AG04450 (cell line): ENCODE measurements around the gene KRT77. TPM values are rescaled to one million over a fixed set of nuclear protein-coding genes. Genes with fewer than 3 reads are reported as not detected.
"Not testable (repeated sequence)": the region's sequence is repeated elsewhere in the genome, so short reads cannot be mapped to it uniquely, and the experiment has no call there.

Source experiments
- CTCF ChIA-PET: fragments of 300-600, 350-600 bp; formaldehyde crosslinking; extraction: SDS; loops from one replicate; lab custom pipeline; 2022; ENCODE audit warnings: antibody characterized with exemption, inconsistent platforms; lab: Charles Lee
- POLR2A ChIA-PET: fragments of 350-600 bp; formaldehyde crosslinking; extraction: SDS; loops from one replicate; lab custom pipeline; 2021; ENCODE audit warnings: antibody characterized with exemption, inconsistent platforms; lab: Yijun Ruan, JAX
- DNase-seq: peaks from one replicate; pipeline ENCODE4 v3.0.0-alpha.2; 2011; ENCODE audit warnings: low read depth, low spot score
- H3K27ac ChIP-seq: one replicate; pipeline ENCODE4 v1.5.1; 2012; ENCODE audit warnings: low read depth, low read length, control low read depth
- H3K27me3 ChIP-seq: one replicate; pipeline ENCODE4 v1.6.0; 2012; ENCODE audit warnings: low read length; ENCODE audit not compliant: control insufficient read depth, insufficient read depth
- H3K4me3 ChIP-seq: 2 replicates; pipeline ENCODE4 v1.5.1; 2011; ENCODE audit warnings: mild to moderate bottlenecking, low read depth, low read length, control low read depth
- H3K9me3 ChIP-seq: 2 replicates; pipeline ENCODE4 v1.5.1; 2012; ENCODE audit warnings: low read length; ENCODE audit not compliant: control insufficient read depth, insufficient read depth
- polyA minus RNA-seq: library from RNA; depleted of rRNA, polyadenylated mRNA; stranded (reverse); fragments of >200 nt; gene quantifications from 2 replicates; pipeline ENCODE4 v1.2.3, GENCODE V29; 2011; rRNA and poly(A)+ RNA removed
- polyA plus RNA-seq: library from polyadenylated mRNA; depleted of rRNA; stranded (reverse); fragments of >200 nt; gene quantifications from 2 replicates; pipeline ENCODE4 v1.2.3, GENCODE V29; 2011; rRNA removed
- TF ChIP-seq, protein P1 (sequence below): IDR thresholded peaks from 2 replicates; pipeline ENCODE4 v1.5.1; 2011; ENCODE audit warnings: low read depth, low read length, control low read depth, inconsistent platforms

Gene KRT77
- not detected in 2 replicates for polyA plus RNA-seq
- polyA minus RNA-seq: not detected in 2 replicates

DNA sequence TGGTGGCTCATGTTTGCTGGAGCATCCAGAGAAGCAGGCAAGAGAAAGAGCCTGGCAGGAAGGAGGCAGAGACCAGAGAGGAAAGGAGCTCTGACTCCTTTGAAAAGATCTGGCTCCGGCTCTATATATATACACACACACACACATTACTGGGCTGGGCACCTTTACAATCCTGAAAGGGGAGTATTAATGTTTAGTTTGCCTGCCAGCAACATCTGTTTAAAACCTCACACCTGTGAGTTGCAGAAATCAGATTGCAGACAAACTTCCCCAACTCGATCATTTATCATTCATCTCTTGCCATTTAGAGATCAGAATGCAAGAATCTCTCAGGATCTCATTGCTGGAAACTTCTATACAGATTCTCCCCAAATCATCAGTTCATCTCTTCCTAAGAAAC, at the start of gene KRT77:
KRT77 (minus strand) TSS at position 101 of the 400 bp plus-strand sequence; CDS start at position 11, 90 bp downstream.
- ChIA-PET CTCF (no interaction called here), POLR2A (no interaction called here)
- Histone ChIP-seq H3K27me3 (peaks cover 15% of the 10 kb centered on the region), H3K4me3 (no peak within 1 kb of the TSS), H3K27ac (no peak within 1 kb of the TSS), H3K9me3 (no peaks in the 10 kb centered on the region)
- no peak for DNase-seq
- TF ChIP-seq, protein P1, sequence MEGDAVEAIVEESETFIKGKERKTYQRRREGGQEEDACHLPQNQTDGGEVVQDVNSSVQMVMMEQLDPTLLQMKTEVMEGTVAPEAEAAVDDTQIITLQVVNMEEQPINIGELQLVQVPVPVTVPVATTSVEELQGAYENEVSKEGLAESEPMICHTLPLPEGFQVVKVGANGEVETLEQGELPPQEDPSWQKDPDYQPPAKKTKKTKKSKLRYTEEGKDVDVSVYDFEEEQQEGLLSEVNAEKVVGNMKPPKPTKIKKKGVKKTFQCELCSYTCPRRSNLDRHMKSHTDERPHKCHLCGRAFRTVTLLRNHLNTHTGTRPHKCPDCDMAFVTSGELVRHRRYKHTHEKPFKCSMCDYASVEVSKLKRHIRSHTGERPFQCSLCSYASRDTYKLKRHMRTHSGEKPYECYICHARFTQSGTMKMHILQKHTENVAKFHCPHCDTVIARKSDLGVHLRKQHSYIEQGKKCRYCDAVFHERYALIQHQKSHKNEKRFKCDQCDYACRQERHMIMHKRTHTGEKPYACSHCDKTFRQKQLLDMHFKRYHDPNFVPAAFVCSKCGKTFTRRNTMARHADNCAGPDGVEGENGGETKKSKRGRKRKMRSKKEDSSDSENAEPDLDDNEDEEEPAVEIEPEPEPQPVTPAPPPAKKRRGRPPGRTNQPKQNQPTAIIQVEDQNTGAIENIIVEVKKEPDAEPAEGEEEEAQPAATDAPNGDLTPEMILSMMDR: no peak

DNA sequence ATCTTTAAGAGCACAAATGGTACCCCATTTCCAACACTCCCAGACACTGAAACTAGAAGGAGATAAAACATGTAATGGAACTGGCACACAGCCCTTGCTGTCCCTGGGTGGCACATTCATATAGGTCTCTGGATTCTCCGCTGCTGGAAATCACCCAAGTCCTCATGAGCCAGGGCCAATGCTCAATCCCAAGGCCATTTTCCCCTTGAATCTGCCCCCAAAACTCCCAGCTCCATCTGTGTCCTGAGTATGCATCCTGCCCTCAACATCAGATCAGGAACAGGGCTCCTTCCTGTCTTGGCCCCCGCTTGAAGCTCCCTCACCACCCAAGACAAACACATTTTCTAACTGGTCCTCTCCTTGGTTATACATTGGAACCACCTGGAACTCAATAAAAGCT, 49.2 kb upstream of the KRT77 start:
- ChIA-PET CTCF (no interaction called here), POLR2A (no interaction called here)
- TF ChIP-seq, protein P1: no peak
- no peak for DNase-seq
- Histone ChIP-seq H3K9me3 (no peaks in the 10 kb centered on the region), H3K4me3 (no peak overlapping the region), H3K27ac (no peak overlapping the region), H3K27me3 (peaks cover 5% of the 10 kb centered on the region)

DNA sequence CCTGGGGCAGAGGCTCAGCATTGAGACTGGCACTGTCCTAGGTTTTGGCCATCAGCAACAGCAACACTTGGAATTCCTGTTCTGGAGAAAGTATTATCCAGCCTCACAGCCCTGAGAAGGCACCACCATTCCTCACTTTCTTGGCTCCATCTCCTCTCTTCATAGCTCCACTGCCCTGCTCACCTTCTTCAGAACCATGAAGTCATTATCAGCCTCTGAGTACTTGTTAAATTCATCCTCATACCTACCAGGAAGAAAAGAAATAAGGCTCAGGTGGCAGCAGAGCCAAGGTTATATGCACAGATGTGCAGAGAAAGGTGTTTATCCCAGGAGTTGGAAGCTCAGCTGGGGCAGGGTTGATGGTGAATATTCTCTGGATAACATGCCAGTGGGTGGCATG, 48.5 kb upstream of the KRT77 start:
- ChIA-PET CTCF (no interaction called here), POLR2A (no interaction called here)

DNA sequence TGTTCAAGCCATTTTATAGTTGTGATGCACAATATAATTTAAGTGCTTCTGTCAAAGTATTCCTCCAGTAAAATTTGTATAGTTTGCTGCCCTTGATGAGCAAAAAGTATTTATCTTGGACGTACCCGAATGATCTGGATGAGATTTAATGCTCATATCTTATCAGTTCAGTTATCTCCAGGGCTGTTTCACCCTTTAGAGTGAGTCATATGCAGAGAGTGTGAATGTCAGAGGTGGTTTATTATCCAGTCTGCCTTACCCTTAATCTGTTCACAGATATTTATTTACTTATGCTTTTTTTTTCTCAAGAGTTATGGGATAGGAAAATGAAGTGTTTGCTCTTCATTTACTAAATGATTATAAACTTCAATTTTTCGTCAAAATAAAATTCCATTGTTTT, 47.2 kb upstream of the KRT77 start:
- H3K9me3 ChIP-seq, CTCF ChIA-PET: not testable (repeated sequence)

More for the DNA sequence above, 48.5 kb upstream of the KRT77 start:
- DNase-seq: no peak
- no peaks in the 10 kb centered on the region for H3K9me3 ChIP-seq
- peaks cover 5% of the 10 kb centered on the region for H3K27me3 ChIP-seq
- TF ChIP-seq, protein P1: no peak
- no peak overlapping the region for H3K27ac ChIP-seq
- H3K4me3 ChIP-seq: no peak overlapping the region

DNA sequence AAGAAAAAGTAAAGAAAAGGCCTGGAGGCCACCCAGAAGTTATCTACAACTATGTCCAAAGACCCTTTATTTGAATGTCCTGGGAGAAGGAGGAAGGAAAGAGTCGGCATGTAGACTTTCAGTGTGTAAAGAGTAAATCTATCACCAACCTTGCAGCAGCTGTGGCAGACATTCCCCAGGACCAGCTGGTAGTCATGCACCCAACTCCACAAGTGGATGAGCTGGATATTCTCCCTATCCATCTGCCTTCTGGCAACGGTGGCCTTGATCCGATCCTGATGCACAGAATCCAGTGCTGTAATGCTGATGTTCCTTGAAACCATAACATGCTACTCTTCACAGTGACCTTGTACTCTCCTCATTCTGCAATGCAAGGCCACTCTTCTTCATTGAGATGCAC, 46.5 kb upstream of the KRT77 start:
- Histone ChIP-seq H3K9me3 (no peaks in the 10 kb centered on the region), H3K27me3 (peaks cover 5% of the 10 kb centered on the region), H3K4me3 (no peak overlapping the region), H3K27ac (no peak overlapping the region)
- TF ChIP-seq, protein P1: no peak
- ChIA-PET CTCF (no interaction called here), POLR2A (no interaction called here)
- DNase-seq: no peak

More for the DNA sequence above, 47.2 kb upstream of the KRT77 start:
- H3K27me3 ChIP-seq, H3K4me3 ChIP-seq, POLR2A ChIA-PET, H3K27ac ChIP-seq, DNase-seq: not testable (repeated sequence)

DNA sequence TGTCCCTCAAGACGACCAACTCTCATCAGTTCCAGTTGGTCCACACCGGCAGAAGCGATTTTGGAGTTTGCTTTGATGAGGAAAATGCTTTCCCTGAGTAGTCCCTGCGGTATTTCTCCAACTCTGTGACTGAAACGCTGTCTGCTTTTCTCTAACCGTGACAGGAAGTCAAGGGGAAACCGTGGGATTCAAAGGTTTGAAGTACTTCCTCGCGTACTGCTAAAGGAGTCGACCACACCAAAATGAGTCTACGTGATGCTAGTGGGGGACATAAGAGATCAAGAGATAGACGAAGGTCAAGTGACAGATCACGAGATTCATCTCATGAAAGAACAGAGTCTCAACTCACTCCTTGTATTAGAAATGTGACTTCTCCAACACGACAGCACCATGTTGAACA, 45.3 kb upstream of the KRT77 start:
- CTCF ChIA-PET: no interaction called here
- TF ChIP-seq, protein P1: no peak
- Histone ChIP-seq H3K4me3 (no peak overlapping the region), H3K27ac (no peak overlapping the region), H3K27me3 (peaks cover 3% of the 10 kb centered on the region), H3K9me3 (no peaks in the 10 kb centered on the region)
- POLR2A ChIA-PET: no interaction called here
- DNase-seq: no peak
